GM21447 (cell line): ENCODE data around the gene ROBO1.

Experiments used
- ATAC-seq: cut with Tn5 transposase; IDR thresholded peaks from one replicate; pipeline ENCODE4 v1.9.1; 2021; ENCODE audit not compliant: unreplicated experiment

The ROBO1 gene

GRCh38 chr3:79478620-79479019 lies 289.2 kb downstream of the ROBO1 start:
- ATAC-seq: no peak

DNA sequence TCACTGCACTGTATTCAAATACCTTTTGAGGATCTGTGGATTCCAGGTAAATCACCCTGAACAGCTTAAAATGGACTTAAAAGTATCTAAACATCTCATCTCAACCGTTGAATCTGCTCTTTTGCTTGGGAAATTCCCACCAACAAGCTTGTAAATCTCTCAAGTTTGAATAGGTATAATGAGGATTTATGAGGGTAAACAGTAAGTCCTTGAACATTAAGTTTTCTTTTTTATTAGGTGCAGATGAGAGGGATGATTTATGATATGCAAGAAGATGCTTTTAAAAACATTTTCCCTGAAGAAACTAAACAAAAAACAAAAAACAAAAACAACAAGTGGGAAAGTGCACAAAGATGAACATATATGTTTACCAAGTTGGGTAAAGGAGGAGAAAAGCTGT lies 290.6 kb downstream of the ROBO1 start:
- ATAC-seq: no peak

DNA sequence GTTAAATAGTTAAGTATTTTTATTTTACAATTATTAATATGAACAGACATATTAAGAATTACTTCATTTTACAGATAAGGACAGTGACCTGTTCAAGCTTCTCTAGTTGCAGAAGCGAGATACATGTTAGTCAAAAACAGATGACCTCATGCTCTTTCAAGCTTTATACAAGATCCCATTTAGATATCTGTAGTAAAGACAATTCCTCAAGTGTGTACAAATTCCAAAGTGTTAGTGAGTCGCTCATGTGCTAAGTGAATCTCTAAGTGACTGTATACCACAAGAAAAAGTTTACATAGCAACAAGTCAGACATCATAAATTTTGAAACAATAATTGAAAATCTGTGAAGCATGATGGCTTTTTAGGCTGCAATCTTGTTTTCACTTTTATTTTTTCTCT lies 293.8 kb downstream of the ROBO1 start:
- no peak for ATAC-seq

DNA sequence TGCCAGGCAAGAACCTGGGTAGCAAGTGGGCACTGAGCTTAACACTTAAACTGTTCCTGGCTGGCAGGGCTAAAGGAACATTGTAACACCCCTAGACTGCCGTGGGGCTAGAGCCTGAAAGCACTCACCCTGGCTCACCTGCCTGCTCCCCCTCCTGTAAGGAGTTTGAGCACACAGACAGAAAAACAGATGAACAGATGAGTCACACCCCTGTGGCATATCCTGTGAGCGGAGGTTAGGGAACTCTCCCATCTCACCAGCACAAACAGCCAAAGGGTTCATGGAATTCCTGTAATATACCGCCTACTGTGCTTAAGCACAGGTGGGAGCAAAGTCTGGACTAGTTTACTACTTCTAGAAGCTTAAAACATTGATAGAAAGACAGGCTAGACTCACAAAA lies 300.1 kb downstream of the ROBO1 start:
- ATAC-seq: no peak

DNA sequence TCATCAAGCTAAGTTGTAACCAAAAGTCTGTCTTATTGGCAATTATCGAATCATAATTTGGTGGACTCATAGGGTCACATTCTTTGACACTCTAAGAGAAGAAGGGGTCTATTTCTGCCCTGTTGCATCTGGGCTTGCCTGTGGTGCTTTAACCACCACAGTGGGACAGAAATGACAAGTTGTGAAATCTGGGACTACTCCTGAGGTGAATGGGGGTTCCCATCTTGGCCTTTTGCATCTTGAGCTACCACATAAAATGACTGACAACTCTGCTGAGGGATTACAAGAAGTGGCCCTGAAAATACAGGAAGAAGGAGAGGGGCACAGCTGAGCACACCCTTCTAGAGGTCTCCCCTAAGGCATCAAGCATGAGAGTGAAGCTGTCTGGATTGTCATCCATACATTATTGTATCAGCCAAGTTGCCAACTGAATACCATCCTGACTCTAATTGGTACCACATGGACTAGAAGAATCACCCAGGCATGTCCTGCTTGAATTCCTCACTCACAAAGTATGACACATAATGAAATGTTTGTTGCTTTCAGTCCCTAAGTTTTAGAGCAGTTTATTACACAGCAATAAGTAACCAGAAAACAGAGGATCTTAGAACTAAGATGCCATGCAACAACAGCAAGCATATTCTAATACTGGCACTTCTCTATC lies 306.5 kb downstream of the ROBO1 start:
- no peak for ATAC-seq

DNA sequence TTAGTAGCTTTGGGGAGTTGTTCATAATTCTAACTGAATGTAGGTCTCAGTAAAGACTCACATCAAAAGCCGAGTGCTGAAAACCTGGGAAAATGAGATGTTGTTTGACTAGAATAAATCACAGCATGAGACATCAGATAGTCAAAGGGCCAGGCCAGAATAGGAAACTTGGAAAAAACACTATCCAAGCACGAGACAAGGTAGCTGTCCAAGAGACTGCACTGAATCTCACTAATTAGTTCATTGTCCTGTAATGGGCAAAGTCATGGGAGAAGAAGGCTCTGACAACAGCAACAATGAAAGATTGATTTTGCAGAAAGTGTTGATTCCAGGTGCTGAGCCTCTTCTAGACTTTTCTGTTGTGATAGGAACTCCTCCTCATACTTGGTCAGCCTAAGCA lies 314.2 kb downstream of the ROBO1 start:
- ATAC-seq: no peak

DNA sequence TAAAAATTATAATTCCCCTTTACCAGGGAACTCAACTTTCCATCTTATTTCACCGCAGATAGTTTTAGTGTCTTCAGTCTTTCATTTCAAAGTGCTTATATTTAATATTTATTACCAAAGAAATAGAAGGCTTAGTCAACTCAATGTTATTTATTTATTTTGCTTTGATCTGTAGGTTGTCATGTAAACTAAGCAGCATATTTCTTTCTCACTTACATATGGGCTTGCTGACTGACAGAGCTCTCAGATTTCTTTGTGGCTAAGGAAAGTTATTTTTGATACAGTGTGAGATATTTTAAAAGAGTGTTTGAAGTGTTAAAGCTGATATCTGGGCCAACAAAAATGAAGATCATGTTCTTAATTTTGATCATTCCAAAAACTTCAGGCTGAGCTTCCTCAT lies 331.4 kb downstream of the ROBO1 start:
- ATAC-seq: no peak

GRCh38 chr3:79427081-79427480 lies 340.7 kb downstream of the ROBO1 start:
- ATAC-seq: no peak

GRCh38 chr3:79424811-79425210 lies 343.0 kb downstream of the ROBO1 start:
- no peak for ATAC-seq

- ATAC-seq: no peak
These were observed 344.4 kb downstream of the ROBO1 start for GRCh38 chr3:79423417-79423816.

DNA sequence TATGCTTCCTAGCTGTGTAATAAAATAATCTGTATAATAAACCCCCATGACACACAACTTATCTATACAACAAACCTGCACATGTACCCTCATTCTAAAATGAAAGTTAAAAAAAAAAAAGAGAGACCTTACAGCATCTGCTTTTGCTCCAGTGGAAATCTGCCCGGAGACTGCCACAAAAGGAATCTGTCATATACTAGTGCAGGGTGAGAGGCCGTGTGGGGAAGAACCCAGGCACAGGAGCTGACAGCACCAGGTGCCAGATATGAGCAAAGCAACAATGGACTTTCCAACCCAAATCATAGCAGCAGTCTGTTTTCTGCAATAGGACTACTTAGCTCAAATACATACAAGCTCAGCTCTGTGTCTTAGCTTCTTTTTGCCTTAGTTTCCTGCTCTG lies 346.5 kb downstream of the ROBO1 start:
- no peak for ATAC-seq

DNA sequence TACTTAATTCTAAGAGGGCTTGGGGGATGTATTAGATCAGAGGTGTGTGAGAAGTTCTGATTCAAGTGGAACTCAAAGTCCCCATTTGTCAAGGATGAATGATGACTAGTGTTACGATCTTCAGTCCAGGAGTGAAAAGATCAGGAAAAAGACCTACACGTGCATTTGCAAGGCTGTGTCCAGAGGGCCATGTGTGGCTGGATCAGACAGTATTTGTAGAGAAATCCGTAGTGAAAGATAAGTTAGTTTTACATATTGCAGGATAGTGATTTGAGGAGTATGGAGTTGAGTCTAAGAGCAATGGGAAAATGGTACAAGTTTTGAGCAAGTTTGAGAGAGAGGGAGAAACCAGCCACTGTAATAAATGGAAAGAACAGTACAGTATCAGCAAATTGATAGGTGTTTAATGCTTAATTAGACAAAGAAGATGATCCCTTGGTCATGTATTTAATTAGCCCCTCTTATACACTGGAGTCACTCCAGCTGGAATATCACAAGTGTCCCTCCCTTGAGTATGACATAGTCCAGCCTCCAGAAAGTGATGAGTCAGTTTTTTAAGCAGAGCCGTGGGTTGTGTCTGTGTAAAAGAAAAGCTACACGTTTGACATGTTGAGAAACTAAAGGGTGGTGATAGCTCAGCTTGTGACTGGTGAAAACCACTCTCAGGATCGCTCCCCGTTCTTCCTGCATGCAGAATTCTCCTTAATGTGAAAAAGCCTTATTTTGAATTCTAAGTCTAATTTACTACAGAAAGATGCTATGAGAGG lies 348.8 kb downstream of the ROBO1 start:
- ATAC-seq: no peak

DNA sequence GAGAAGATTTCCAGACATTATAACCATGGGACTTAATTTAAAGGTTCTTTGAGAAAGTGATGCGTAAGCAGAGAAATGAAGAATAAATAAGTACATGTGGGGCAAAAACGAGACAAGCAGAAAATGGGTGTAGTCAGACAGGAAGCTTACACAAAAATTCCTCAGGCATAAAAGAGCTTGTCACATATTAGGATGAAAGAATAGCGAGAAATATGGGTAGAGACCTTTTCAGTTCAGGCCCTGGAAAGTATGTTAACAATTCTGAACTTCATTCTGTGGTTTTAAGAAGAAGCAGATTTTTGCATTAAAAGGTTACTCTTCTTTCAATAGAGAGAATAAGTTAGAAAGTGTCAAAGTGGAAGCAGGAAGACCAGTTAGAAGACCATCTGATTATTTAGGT lies 352.4 kb downstream of the ROBO1 start:
- ATAC-seq: no peak

DNA sequence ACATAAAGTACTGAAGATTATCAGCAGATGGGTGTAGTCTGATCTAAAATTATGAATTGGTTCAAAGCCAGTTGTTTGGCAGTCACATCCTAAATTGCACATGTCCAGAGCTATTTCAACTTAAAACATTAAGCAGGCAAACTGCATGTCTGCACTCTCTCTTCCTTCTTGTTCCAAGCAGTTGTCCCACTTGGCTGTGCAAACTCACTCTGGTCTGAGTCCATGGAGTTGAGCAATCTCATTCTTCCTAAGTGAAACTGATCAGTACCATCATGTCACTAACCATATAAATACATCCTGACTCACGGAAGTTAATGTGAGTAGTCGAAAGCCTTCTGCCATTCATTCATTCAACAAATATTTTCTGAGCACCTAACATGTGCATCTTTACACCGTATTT lies 353.0 kb downstream of the ROBO1 start:
- ATAC-seq: no peak

GRCh38 chr3:79414035-79414434 lies 353.8 kb downstream of the ROBO1 start:
- no peak for ATAC-seq

DNA sequence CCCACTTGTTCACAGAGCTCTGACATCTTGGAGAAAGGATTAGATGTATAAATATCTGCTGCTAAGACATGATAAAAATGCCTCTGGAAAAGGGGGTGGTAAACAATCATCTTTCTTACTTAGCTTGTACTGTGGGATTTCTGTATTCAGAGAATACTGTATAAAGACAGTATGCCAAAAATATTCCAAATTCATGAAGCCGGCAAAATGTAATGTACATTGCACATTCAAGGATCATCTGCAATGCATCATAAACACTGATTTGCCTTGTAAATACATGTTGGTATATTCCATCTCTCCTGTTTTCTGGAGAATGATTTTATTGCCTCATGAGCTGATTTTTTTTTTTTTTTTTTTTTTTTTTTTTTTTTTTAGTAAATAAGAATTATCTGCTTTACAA lies 355.3 kb downstream of the ROBO1 start:
- no peak for ATAC-seq

DNA sequence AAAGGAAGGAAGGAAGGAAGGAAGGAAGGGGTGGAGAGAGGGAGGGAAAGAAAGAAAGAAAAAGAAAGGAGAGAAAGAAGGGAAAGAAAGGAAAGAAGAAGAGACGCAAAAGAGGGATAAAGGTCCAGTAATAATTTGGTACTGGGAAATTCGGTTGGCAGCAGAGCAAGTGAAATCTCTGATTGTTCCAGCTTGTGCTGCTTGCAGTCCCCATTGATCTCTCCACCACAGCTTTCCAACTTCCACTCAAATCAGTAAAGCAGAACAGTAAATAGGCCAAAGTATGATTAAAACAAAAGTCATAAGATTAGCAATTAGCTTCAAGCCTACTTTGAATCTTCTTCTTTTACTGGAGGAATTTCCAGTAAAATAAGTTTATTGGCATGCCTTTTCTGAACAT lies 357.2 kb downstream of the ROBO1 start:
- no peak for ATAC-seq

DNA sequence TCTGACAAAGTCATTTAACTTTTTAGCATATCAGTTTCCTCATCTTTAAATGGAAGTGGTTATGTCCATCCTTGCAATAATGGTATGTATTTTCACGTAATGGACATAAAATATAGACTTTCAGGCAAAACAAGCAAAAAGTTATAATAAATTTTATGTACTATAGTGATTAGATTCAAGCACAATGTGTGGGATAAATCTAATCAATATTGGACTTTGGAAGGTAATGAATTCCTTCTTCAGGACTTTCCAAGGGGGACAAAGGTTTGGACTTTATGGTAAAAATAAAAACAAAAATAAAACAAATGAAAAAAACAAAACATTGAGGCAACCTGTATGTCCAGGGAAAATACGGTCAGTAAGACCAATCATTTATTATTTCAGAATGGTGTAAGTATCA lies 357.7 kb downstream of the ROBO1 start:
- no peak for ATAC-seq

- no peak for ATAC-seq
These were observed 361.6 kb downstream of the ROBO1 start for GRCh38 chr3:79406175-79406574.

DNA sequence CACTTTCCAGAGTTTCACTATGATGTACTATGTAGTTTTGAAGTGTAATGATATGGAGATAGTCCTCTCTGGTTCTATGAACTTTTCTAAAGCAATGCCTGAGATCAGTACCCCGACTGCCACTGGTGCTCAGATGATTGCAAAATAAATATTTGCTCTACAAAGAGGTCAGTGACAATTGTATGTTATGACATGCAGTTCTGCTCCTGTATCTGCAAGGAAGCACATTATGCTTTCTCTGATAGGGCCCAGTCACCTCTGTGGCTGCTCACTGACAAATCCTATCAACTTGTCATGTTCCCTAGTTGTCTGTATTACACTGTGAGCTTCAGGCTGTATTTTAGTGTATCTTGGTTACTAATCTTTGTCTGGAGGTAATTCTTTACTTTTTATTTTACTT lies 362.6 kb downstream of the ROBO1 start:
- ATAC-seq: no peak

DNA sequence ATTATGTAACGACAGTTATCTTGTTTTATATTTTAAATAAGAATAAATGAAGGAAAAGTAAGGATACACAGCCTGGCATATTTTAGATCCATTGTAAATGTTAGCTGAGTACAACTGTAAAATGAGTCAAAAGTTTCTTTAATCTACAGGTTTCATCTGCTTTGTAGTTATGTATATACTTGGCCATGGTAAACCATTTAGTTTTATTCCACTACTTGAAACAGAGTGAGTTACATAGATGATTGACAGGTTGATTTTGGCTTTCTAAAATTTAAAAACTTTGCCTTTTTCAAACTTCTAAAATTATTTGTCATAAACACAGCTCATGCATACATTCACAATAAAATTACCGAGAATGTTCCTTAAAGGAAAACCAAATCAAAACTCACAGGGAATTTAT lies 371.2 kb downstream of the ROBO1 start:
- ATAC-seq: no peak

GRCh38 chr3:79392479-79392878 lies 375.3 kb downstream of the ROBO1 start:
- no peak for ATAC-seq

GRCh38 chr3:79390352-79390751 lies 377.4 kb downstream of the ROBO1 start:
- no peak for ATAC-seq
